HG02588 (cell line): Measurements from ENCODE around the gene FBXL7.

ENCODE experiments used
- ATAC-seq: cut with Tn5 transposase; IDR thresholded peaks from one replicate; pipeline ENCODE4 v1.9.1; 2021; ENCODE audit warnings: mild to moderate bottlenecking, moderate library complexity; ENCODE audit not compliant: unreplicated experiment

The FBXL7 gene

DNA sequence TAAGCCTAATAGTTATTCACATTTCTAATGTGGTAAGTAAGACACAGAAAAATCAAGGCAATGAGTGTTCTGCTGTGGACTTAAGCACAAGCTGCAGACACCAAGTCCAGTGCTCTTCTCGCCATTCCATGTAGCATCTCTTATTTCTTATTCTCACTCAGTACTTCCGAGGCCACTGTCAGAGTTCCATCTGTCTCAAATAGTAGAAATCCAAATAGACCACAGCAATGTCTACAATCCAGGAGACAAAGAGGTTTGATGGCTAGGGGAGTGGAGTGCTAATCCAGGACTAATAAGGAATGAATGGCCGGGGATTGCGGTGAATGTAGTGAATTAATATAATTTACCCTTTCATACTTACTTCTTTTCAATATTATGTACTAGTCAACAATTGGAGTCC, 147.3 kb downstream of the FBXL7 start:
- no peak for ATAC-seq

- ATAC-seq: no peak
Observed at GRCh38 chr5:15650266-15650665, 150.3 kb downstream of the FBXL7 start.

DNA sequence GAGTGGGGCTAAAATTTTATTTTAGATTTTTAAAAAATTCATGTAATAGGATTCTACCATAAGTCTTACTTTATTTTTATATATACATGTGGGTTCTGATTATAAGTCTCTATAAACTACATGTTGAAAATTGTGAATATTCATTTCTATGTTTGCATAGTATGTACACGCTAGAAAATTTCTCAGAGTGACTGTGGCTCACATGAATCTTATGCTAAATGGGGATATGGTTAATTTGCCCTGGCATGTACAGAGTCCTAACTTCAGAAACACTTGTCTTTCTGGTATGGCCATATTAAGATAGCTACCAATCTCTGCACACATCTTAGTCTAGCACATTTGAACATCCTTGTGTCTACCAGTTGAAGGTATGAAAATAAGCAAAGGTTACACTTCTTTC, 154.8 kb downstream of the FBXL7 start:
- no peak for ATAC-seq

GRCh38 chr5:15655683-15656082, 155.7 kb downstream of the FBXL7 start:
- no peak for ATAC-seq

- ATAC-seq: no peak
Observed at GRCh38 chr5:15664961-15665360, 165.0 kb downstream of the FBXL7 start.

GRCh38 chr5:15669826-15670225, 169.8 kb downstream of the FBXL7 start:
- no peak for ATAC-seq

DNA sequence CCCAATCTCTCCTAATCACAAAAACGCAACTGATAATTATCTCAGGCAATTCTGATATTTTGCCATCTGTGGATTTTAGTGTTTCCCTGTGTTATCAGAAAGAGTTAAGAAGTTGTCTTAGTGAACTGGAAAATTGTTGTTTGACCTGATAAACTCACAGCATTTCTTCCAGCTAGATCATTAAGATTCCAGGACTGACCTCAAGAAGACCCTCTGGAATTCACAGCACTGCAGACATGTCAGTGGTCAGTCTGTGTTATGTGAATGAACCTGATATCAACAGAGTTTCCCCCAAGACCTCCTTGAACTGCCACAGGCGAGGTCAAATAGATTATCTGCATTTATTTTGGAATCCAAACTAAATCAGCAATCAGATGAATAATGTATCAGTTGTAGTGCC, 174.7 kb downstream of the FBXL7 start:
- no peak for ATAC-seq

DNA sequence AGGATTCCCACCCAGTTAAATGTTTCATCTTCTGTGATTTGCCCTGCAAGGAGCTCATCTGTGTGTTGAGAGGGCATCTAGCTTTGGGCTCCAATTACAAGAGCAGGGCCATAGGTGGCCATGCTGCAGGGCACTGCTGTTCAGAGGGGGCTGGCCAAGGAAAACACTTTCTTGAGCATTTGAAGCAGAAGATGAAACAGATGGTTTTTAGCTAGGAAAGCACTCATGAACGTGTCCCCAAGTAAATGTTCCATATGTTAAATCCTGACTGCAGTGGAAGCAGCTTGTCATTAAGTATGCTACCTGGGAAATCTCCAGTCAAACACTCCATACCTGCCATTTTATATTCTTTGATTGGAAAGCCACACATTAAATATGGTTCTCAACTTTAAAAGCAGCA, 176.6 kb downstream of the FBXL7 start:
- no peak for ATAC-seq

GRCh38 chr5:15679161-15679560, 179.2 kb downstream of the FBXL7 start:
- no peak for ATAC-seq

DNA sequence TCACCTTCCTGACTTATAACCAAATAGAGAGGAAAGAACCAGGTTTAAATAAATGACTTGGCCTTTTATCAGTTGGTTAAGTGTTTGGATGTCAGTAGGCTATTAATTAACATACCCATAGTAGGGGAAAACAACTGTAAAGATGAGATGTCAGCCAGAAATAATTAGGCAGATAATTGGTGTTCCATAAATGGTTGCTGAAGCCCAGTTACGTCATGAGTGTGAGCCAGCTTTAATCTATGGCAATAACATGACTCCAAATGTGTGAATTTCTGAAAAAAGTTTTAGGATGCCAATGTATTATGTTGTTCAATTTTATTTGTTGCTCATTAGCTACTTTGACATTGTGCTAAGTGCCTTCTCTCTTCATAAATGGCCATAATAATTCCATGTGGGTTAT, 180.5 kb downstream of the FBXL7 start:
- ATAC-seq: no peak

DNA sequence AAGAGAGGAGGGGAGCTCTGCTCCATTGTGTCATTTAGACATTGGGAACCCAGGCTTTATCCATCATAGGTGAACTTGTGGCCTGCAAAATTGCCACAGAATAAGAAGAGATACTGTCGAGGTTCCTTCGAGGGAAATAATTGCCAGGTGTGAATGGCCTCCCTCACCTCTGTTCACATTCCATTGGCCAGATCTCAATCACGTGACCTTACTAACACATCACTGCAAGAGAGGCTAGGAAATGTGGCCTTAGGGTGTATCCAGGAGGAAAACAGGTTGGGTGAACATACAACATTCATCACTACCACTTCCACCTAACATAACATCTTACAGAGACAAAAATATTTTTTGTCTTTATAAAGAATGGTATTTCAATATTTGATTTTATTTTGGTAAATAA, 182.1 kb downstream of the FBXL7 start:
- ATAC-seq: no peak

DNA sequence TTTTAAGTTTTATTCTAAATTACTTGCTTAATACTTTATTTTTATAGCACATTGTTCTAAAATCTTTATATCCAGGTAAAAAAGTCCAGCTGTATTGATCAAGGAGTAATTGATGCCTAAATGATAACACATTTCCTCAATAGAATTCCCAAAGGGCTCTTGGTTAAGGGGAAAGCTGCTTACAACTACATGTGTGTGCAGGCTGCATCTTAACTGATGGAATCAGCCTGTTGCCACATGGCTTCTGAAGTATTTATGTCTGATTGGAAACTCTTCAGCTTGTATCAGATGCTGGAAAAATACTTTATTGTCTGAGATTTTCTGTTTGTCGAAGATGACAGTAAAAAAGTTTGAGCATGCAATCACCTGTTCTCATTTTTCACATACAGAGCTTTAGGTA, 182.6 kb downstream of the FBXL7 start:
- ATAC-seq: no peak

- no peak for ATAC-seq
Observed at GRCh38 chr5:15683332-15683731, 183.4 kb downstream of the FBXL7 start.

DNA sequence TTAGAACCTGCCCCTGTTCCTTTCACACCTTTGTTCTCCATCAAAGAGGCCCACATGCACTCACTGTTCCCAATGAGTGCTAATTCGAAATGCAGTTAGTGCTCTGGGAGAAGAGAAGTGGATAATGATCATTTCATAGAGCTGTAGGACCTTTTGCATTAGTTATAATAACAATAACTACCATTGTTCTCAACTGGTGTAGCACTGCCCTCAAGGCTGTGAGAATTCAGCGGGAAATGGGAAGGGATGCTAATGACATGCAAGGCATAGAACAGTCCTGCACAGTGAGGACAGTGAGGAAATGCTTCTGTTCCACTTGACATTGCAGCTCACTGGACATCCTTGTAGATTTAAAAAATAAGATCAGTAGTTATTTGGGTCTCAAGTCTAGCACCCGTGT, 187.4 kb downstream of the FBXL7 start:
- ATAC-seq: no peak

GRCh38 chr5:15689836-15690235, 189.9 kb downstream of the FBXL7 start:
- ATAC-seq: no peak

GRCh38 chr5:15690611-15691010, 190.6 kb downstream of the FBXL7 start:
- no peak for ATAC-seq

DNA sequence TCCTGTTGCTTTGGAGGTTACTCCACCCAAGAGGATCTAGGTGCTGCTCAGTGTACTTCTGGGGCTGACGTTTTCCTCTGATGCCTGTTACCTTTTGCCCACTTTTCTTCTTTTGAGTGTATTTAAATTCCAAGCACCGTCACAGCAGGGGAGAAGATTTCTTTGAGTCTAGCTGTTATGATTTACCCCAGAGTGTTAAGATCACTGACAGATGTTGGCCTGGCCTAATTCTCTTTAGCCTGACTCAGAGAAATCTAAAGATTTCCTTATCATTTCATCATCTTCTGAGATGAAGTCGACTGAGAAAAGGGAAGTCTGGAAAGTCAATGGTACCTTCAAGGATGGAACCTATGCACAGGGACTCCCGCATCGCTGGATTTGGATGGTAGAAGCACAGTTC, 191.5 kb downstream of the FBXL7 start:
- no peak for ATAC-seq

DNA sequence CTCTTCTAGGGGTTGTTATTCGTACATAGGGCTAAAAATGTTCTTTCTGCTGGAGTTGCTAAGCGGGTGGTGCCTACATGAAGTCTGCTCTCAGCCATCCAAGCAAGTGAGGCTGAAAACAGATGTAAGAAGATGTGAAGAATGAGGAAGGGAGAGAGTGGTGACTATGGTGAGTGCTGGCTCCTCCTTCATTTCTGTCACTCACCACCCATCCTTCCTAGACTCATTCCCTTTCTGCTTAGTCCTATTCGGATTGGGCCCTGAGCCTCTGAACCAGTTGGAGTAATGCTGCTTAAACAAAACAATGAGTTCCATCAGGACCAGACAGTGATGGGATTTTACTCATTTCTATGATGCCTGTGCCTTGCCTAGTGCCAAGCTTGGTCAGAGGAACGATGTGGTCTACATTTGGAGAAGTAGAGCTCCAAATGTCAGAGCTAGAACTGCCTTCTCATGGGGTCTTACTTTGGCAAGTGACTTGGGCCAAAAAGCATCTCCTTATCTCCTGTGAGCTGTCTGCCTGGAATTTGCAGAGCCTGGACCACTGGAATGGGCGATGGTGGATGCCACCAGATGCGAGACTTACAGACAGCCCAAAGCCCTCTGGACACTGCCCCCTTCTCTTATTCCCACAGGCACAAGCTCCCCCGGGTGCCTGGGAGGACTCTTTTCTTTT, 192.9 kb downstream of the FBXL7 start:
- ATAC-seq: no peak

DNA sequence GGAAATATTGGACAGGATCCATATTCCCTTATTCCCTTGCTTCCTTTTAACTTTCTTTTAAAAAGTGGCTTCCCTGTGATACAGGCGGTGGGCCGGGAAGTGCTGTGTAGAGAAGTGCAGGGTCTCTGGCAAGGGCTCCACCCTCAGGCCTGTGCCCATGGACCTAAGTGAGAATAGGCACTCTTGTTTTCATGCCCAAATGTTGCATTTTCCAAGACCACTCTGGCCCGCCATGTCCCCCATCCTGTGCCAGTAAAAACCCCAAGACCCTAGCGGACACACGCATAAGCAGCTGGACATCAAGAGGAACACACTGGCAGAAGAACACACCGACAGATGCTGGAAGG, 193.4 kb downstream of the FBXL7 start:
- no peak for ATAC-seq

GRCh38 chr5:15693933-15694332, 194.0 kb downstream of the FBXL7 start:
- ATAC-seq: no peak

DNA sequence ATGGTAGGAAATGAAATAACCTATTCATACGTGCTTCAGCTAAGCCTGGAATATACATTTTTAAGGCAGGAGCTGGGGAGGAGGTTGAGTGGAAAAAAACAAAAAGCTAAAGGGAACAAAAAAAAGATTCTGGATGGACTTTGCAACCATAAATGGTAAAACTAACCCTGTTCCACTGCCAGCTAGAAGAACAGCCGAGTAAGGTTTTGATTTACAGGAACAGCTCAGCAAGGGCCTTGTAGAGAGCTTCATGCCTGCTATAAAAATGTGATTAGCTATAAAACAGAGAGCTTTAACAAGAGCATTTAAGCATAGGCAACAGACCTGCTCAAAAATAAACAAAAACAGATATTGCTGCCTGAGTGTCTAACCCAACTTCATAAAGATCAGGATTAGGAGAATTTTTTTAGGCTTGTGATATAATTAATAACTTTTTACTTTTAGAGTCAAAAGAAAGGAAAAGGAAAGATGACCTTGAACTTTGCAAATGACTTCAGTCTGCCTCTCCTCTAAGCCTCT, 194.8 kb downstream of the FBXL7 start:
- ATAC-seq: no peak

DNA sequence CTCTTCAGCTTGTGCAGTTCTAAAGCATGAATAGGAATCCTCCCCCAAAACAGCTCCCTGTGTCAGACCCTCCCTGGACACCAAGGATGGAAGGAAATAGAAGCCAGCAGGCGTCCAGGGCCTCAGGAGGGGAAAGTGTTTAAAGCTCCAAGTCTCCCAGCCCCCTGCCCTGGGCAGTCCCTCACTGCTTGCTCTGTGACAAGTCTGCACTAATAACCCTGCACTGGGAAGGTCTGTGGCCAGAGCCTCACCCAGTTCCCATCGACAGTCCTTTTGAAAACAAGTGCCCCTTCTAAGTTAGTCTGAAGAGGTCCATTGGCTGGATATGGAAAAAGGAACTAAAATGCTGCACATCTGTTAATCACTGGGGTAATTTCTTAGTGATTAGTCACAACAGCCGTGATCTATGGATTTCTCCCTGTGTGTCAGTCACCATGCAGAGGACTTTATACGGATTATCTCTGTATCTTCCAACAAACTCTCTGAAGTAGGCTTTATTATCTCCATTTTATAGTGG, 195.3 kb downstream of the FBXL7 start:
- no peak for ATAC-seq

DNA sequence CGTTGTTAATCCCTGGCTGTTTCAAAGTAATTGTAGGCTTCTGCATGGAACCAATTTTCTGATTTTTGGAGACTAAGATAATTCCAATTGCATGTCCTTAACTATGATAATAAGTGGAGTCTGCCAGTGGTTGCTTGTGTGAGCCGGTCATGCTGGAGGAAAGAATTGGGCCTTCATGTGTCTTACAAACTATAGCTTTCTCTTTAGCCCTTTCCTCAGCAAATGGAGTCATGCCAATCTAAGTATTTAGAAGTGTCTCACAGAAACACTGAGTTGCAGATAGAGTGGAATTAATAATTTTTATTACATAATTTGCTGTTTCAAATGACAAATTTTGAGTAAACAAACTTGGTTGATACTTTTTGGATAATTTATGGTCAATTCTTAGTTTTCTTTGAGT, 200.4 kb downstream of the FBXL7 start:
- ATAC-seq: no peak
